Left hindlimb (tissue), 1 donor: ENCODE data around the gene EIF3K.

Experiments
- DNase-seq: peaks from one replicate; pipeline ENCODE4 v3.0.0-alpha.2; 2018

EIF3K gene

GRCh38 chr19:38650911-38651584 is 32.1 kb downstream of the EIF3K start:
- no peak for DNase-seq

DNA sequence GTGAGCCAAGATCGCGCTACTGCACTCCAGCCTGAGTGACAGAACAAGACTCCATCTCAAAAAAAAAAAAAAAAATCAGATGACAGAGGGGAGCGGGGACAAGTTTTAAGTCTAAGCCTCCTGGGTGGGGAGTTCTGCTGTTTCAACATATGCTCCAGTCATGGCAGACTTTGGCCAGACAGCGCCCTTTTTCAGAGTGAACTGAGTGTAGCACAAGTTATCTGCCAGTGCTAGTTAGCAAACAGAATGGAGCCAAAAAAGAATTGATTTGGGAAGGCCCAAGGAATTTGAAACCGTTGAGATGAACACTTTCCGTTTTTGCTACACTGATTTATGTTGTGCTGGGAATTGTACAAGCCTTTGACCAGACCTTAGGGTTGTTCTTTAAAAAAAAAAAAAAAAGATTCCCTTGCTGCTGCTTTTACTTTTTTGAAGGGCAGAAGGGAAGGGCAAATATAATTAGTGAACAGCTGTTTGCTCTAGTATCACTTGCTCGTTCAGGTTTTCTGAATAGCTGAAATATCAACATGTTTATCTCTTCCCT is 34.1 kb downstream of the EIF3K start:
- no peak for DNase-seq

GRCh38 chr19:38654628-38655055 is 35.7 kb downstream of the EIF3K start:
- no peak for DNase-seq

GRCh38 chr19:38655148-38655824 is 36.3 kb downstream of the EIF3K start:
- DNase-seq: no peak

- no peak for DNase-seq
Measured at GRCh38 chr19:38656171-38656981, 37.4 kb downstream of the EIF3K start.

DNA sequence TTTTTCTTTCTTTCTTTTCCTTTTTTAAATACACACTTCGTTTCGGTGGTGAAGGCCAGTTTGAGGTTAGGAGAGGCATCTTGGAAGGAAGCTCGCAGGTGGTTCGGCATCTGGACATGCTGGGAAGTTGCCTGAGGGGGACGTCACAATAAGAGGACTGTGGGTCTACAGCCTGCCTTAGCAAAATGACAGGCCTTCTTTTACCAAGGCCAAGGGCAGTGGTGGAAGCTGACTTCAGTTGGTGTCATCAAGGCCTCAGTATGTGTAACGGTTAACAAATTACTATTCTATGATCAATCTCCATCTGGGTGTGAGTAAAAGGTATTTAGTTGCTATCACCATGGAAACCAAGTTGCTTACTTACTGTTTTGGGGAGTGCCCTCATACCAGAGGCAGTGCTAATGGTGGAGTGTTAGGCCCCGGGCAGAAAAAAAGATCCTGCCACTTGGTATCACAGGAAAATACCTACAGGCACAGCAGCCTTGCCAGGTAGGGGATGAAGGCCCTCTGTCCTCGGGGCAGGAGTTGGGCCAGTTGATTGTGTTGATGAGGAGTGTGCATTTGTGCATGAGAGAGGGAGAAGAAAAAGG is 38.7 kb downstream of the EIF3K start:
- DNase-seq: no peak

GRCh38 chr19:38658462-38659306 is 39.7 kb downstream of the EIF3K start:
- DNase-seq: peak; percentile 61

- no peak for DNase-seq
Measured at GRCh38 chr19:38660724-38661123, 41.7 kb downstream of the EIF3K start.

- DNase-seq: no peak
Measured at GRCh38 chr19:38661136-38661535, 42.1 kb downstream of the EIF3K start.

DNA sequence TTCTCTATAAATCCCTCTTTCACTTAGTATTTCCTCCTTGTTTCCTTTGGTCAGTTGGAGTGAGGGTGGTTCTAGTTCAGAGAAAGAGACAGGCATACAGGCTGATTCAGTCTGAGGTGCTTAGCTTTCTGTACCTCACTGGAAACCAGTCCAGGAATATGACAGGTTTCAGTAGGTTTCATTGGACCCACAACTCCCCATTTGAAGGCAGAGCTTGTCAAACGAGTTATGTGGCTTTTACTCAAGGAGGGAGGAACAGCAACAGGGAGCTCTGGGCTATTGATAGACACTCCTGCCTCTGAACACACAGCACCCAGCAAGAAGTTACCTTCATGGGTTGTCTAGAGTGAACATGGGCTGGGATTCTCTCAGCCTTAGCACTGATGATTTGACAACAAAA is 43.0 kb downstream of the EIF3K start:
- DNase-seq: no peak

DNA sequence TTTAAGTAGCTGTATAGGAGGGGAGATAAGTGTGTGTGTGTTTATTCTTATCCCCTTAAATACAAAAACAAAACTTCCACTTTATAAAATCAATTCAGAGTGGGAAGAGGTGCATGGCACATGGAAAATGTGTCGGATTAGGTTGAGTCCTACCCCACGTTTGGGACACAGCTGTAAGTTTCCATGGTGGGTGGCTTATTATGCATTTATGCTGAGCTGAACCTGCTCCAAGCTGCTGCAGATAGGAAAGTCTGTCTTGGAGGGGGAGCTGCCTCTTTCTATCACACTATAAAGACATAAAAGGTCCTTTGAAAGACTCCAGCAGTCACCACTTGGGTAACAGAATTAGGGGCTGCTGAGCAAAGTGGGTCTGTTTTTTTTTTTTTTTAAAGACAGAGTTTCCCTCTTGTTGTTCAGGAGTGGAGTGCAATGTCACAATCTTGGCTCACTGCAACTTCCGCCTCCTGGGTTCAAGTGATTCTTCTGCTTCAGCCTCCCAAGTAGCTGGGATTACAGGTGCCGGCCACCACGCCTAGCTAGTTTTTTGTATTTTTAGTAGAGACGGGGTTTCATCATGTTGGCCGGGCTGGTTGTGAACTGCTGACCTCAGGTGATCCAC is 43.7 kb downstream of the EIF3K start:
- DNase-seq: no peak

DNA sequence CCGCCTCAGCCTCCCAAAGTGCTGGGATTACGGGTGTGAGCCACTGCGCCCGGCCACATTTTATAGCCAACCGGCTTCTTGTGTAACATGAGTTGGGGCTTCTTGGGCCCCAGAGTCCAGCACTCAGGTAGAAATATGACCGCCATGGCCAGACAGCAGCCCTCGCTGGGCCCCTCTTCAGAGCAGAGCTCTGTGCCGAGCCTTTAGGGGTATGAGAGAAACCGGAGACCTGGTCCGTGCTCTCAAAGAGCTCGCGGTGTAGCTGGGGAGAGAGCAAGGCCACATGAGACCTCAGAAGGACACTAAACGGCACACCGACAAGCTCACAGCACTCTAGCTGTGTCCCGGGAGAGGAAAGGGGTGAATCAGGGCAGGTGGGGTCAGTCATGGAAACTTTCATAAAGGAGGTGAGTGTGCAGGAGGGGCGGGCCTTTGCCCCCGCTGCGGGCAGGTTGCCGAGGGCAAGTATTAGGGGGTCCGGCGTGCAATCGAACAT is 44.2 kb downstream of the EIF3K start:
- no peak for DNase-seq

DNA sequence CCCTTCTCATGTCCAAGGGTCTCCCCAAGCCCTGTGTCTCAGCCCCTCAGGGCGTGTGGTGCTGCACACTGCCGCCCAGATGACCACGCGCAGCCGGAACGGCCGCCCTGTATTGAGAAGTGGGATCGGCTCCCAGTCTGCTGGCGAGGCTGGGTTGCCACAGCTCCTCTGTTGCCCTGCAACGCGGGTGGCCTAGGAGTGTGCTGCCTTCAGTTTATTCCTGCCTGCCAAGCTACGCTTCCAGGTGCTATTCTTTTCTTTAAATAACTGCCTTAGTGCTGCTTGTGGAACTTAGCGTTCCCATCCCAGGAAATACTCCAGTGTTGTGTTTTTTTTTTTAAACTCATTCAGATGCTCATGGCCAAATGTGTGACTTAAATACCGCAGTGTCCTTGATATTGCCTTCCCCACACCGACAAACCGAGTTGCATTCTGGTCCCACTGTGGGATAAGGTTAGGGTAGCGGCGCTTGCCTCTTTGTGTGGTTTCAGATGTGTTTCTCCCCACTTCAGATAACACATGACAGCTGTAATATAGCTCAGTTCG is 45.0 kb downstream of the EIF3K start:
- DNase-seq: no peak

GRCh38 chr19:38664503-38665211 is 45.7 kb downstream of the EIF3K start:
- no peak for DNase-seq

GRCh38 chr19:38665219-38665931 is 46.4 kb downstream of the EIF3K start:
- no peak for DNase-seq

GRCh38 chr19:38665950-38666662 is 47.1 kb downstream of the EIF3K start:
- peak; percentile 78 for DNase-seq

DNA sequence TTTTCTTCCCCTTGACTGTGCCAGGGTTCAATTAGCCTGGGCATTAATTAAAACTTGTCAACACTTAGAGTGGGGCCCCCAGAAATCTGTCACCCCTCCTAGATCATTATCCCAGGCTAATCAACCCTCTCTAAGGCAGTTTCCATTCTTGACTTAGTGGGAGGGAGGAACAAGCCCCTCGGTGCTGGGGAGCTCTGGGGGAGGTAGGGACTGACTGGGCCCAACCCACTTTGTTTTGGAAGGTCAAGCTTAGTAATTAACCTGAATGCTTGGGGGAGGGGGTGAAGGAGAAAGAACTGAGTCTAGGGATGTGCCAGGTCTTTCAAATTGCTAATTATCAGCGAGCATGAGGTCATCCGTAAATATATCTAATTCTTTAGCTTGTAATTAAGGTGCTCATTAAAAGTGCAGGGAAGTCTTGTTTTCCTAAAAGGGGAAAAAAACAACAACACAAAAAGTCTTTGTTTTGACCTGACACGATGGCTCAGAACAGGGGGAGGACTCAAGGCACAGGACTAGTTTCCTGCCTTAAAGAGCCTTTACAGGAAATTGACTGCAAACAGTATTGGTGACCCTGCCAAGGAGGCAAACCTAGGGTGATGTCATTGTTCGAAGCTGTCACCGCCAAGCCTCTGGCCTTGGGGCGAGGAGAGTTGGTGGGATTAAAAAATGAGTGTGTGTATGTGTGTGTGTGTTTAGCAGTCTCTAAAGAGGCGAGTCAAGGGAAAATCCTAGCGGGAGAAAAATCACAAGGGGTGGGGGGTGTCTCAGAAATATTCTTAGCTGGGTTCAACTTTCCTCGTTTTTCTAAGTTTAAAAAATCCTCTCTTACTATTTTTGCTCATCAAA is 47.9 kb downstream of the EIF3K start:
- DNase-seq: peak; percentile 83

DNA sequence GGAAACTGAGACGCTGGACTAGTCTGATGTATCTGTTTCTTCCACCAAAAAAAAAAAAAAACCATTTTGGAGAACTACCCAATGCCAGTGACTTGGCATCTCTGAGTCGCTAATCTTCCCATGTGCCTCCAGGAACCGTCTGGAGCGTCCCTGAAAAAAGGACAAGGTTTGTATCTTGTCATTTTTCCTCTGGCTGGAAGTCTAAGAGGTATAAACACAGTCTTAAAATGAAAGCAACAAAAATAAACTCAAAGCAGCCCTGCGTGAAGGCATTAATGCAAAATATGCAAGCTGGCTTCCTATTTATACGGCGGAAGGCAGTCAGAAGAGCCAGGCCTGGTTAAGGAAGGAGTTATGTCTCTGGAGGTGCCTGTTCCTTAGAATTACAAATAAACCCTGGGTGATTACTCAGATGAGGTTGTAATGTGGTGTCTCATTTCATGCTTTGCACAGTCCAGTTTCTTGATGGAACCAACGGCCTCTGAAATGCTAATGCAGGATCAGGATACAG is 48.7 kb downstream of the EIF3K start:
- DNase-seq: no peak
